HepG2 (cell line): ENCODE data around the gene ARHGAP21. TPM values are rescaled to one million over a fixed set of nuclear protein-coding genes. Genes with fewer than 3 reads are reported as not detected.

Experiments used
- ARID5B ChIP-seq: IDR thresholded peaks from 2 replicates; pipeline ENCODE4 v1.4.0; 2020; ENCODE audit warnings: mild to moderate bottlenecking, missing genetic modification reagents
- BCLAF1 ChIP-seq: fragments of 450-650 bp; IDR thresholded peaks from 2 replicates; pipeline ENCODE4 v1.6.1; 2017; ENCODE audit warnings: mild to moderate bottlenecking
- ELF3 ChIP-seq: IDR thresholded peaks from 2 replicates; pipeline ENCODE4 v1.6.1; 2016; ENCODE audit warnings: missing genetic modification reagents, missing compliant biosample characterization
- ETV5 ChIP-seq: IDR thresholded peaks from 2 replicates; pipeline ENCODE4 v1.6.1; 2018; ENCODE audit warnings: missing biosample characterization, missing genetic modification reagents, inconsistent platforms, borderline replicate concordance
- FIP1L1 ChIP-seq: fragments of 200-400 bp; formaldehyde crosslinking; IDR thresholded peaks from 2 replicates; pipeline ENCODE4 v1.6.1; 2018; ENCODE audit warnings: low read depth, mild to moderate bottlenecking, low read length, moderate library complexity, borderline replicate concordance; ENCODE audit not compliant: insufficient read depth
- FOSL2 ChIP-seq: sonication (generic); formaldehyde crosslinking; IDR thresholded peaks from 2 replicates; pipeline ENCODE4 v1.4.0; 2020; ENCODE audit warnings: missing genetic modification reagents
- FOXP4 ChIP-seq: sonication (generic); formaldehyde crosslinking; IDR thresholded peaks from 2 replicates; pipeline ENCODE4 v1.4.0; 2020; ENCODE audit warnings: missing genetic modification reagents
- HOXD1 ChIP-seq: sonication (generic); formaldehyde crosslinking; IDR thresholded peaks from 2 replicates; pipeline ENCODE4 v1.5.0; 2020; ENCODE audit warnings: missing genetic modification reagents
- MEIS2 ChIP-seq: sonication (generic); formaldehyde crosslinking; IDR thresholded peaks from 2 replicates; pipeline ENCODE4 v1.9.0; 2021; ENCODE audit warnings: mild to moderate bottlenecking, missing genetic modification reagents
- PHF8 ChIP-seq: sonication (generic); formaldehyde crosslinking; IDR thresholded peaks from 2 replicates; pipeline ENCODE4 v1.5.0; 2020; ENCODE audit warnings: missing genetic modification reagents
- RCOR2 ChIP-seq: IDR thresholded peaks from 2 replicates; pipeline ENCODE4 v1.6.1; 2016; ENCODE audit warnings: missing biosample characterization, missing genetic modification reagents
- SNAPC2 ChIP-seq: sonication (generic); formaldehyde crosslinking; IDR thresholded peaks from 2 replicates; pipeline ENCODE4 v1.8.1; 2022; ENCODE audit warnings: mild to moderate bottlenecking, missing genetic modification reagents
- TBP ChIP-seq: sonication (generic); formaldehyde crosslinking; IDR thresholded peaks from 2 replicates; pipeline ENCODE4 v1.5.0; 2020; ENCODE audit warnings: missing genetic modification reagents
- ZBTB1 ChIP-seq: sonication (generic); formaldehyde crosslinking; IDR thresholded peaks from 2 replicates; pipeline ENCODE4 v1.4.0; 2020; ENCODE audit warnings: missing genetic modification reagents, borderline replicate concordance
- ZBTB3 ChIP-seq: sonication (generic); formaldehyde crosslinking; IDR thresholded peaks from 2 replicates; pipeline ENCODE4 v1.4.0; 2020; ENCODE audit warnings: low read depth, mild to moderate bottlenecking, moderate library complexity, missing genetic modification reagents, borderline replicate concordance
- ZEB1 ChIP-seq: IDR thresholded peaks from 2 replicates; pipeline ENCODE4 v1.6.1; 2012; ENCODE audit warnings: mild to moderate bottlenecking, low read depth, inconsistent platforms; ENCODE audit not compliant: insufficient replicate concordance
- ZFP36L2 ChIP-seq: sonication (generic); formaldehyde crosslinking; IDR thresholded peaks from 2 replicates; pipeline ENCODE4 v1.4.0; 2020; ENCODE audit warnings: missing genetic modification reagents
- ZFP82 ChIP-seq: sonication (generic); formaldehyde crosslinking; IDR thresholded peaks from 2 replicates; pipeline ENCODE4 v1.5.1; 2020; ENCODE audit warnings: mild to moderate bottlenecking, missing genetic modification reagents, borderline replicate concordance
- ZKSCAN5 ChIP-seq: sonication (generic); formaldehyde crosslinking; IDR thresholded peaks from 2 replicates; pipeline ENCODE4 v1.5.1; 2020; ENCODE audit warnings: mild to moderate bottlenecking, missing genetic modification reagents
- ZNF136 ChIP-seq: sonication (generic); formaldehyde crosslinking; IDR thresholded peaks from 2 replicates; pipeline ENCODE4 v1.8.1; 2022; ENCODE audit warnings: low read depth, mild to moderate bottlenecking, moderate library complexity, missing genetic modification reagents
- ZNF670 ChIP-seq: sonication (generic); formaldehyde crosslinking; IDR thresholded peaks from 2 replicates; pipeline ENCODE4 v1.8.0; 2022; ENCODE audit warnings: mild to moderate bottlenecking, missing genetic modification reagents, borderline replicate concordance
- ZNF724P ChIP-seq: sonication (generic); formaldehyde crosslinking; IDR thresholded peaks from 2 replicates; pipeline ENCODE4 v1.8.0; 2022; ENCODE audit warnings: missing genetic modification reagents, borderline replicate concordance
- polyA plus RNA-seq, 8 experiments: library from polyadenylated mRNA; depleted of rRNA in 3 of 8; stranded (reverse) in 7 of 8; unstranded in 1 of 8; fragments of >200 nt; fragmentation: Illumina TruSeq in 4 of 8; extraction: Trizol in 4 of 8; gene quantifications; 2 replicates each; pipeline versions ENCODE4 v1.2.1 to v1.2.3, GENCODE V29; 2011 to 2016; ENCODE audit warnings: low read depth in 4 of 8, missing spikeins in 1 of 8, mixed read lengths in 1 of 8; ENCODE audit not compliant: insufficient read depth in 1 of 8
- total RNA-seq, 5 experiments: library from RNA; depleted of rRNA; stranded (reverse); fragments of >200 nt; fragmentation: Illumina TruSeq; extraction: Trizol; gene quantifications; 2 replicates each; pipeline ENCODE4 v1.2.3, GENCODE V29; 2016; ENCODE audit warnings: low read depth in 1 of 5

The ARHGAP21 gene
- total and polyA plus RNA-seq, 2 of the 13 experiments (the other 11 are each of a cell fraction or from before 2014, with no cell fraction given), result 23.9 to 26.6 TPM

GRCh38 chr10:24718031-24718855 is 5.4 kb downstream of the ARHGAP21 start (continued):
- TF ChIP-seq ARID5B (CRISPR knock-in tag) (peak; percentile 73), ZBTB3 (CRISPR knock-in tag) (no peak), FIP1L1 (no peak), HOXD1 (CRISPR knock-in tag) (no peak), ZNF136 (no peak), ZNF724P (CRISPR knock-in tag) (no peak), ZBTB1 (CRISPR knock-in tag) (no peak), TBP (CRISPR knock-in tag) (no peak), ZEB1 (no peak), ETV5 (CRISPR knock-in tag) (no peak), ELF3 (0 out of 2 replicates have a peak, but pooled peaks have one; percentile 34), ZFP82 (CRISPR knock-in tag) (no peak), MEIS2 (CRISPR knock-in tag) (no peak), BCLAF1 (no peak), ZNF670 (CRISPR knock-in tag) (no peak), PHF8 (CRISPR knock-in tag) (no peak), ZKSCAN5 (CRISPR knock-in tag) (no peak), FOXP4 (CRISPR knock-in tag) (peak; percentile 61), ZFP36L2 (CRISPR knock-in tag) (no peak), SNAPC2 (CRISPR knock-in tag) (0 out of 2 replicates have a peak, but pooled peaks have one; percentile 25), RCOR2 (CRISPR knock-in tag) (no peak), FOSL2 (CRISPR knock-in tag) (peak; percentile 68; the same call in 1 of the 2 replicates)
